Measurements from ENCODE around the gene ZNF546.
A peak's percentile ranks its signal among the peaks of the same experiment; 100 is the strongest.
"Not testable (repeated sequence)": the region's sequence is repeated elsewhere in the genome, so short reads cannot be mapped to it uniquely, and the experiment has no call there.

The ZNF546 gene

DNA sequence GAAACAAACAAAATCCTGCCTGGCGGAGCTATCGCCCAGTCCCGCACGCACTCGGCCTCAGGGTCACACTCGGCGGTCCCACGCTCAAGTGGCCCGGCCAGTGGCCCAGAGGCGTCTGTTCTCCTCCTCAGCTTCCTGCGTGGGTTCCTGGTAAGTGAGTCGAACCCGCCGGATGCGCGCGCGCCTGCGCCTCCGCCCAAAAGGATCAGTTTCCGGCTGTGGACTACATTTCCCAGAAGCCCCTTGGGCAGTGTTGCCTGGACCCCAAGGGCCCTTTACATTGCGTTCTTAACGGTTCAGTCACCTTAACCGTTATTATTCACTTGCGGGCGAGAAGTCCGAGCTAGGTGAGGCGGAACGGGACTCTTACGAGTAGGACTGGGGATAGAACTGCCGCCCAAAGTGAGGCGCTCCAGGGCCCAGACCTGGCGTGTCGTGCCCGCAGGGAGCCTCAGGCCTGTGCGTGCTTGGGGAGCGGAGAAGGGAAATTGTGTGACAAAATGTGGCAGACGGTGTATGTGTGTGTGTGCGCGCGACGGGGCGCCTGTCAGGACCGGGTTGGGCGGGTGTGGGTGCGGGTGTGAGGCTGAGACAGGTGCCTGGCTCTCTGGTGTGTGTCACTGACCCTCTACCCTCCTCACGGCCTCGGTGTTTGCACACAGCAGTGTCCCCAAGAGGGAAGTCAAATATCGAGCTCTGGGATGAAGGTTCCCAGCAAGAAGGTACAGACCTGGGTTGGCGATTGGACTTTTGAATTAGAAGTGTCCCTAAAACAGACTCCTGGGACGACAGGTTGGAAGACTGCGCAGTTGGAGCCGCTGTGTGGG is at the start of gene ZNF546:
ZNF546 (plus strand) TSS at position 250 of the 827 bp plus-strand sequence. CDS start 1,267 bp downstream, outside the sequence.
- DNase-seq, result peak; percentile 89

DNA sequence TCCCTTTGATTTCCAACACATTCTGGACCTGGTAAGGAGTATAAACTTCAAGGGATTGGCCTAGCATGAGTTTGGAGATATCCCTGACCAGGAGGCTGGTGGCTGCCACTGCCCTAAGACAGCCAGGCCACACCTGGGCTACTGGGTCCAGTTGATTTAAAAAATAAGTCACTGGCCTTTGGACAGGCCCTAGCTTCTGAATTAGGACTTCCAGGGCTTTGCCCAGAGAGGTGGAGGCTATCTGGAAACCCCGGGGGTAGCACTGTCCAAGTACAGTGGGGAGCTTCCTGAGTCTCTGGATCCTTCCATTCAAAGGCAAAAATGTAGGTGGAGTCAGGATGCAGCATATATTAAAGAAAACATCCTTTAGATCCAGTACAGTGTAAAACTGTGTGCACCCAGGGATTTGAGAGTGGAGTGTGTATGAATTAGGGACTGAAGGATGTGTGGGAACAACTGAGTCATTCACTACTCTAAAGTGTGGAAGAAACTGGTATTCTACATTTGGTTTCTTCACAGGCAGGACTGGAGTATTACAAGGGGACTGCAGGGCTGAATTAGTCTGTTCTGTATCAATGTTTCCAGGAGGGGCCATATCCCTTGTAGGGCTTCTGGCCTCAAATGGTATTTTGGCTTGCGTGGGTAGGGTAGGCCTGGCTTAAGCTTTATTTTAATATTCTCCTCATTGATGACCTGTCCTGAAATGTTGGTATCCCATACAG is 47.7 kb upstream of the ZNF546 start:
- DNase-seq, result no peak

DNA sequence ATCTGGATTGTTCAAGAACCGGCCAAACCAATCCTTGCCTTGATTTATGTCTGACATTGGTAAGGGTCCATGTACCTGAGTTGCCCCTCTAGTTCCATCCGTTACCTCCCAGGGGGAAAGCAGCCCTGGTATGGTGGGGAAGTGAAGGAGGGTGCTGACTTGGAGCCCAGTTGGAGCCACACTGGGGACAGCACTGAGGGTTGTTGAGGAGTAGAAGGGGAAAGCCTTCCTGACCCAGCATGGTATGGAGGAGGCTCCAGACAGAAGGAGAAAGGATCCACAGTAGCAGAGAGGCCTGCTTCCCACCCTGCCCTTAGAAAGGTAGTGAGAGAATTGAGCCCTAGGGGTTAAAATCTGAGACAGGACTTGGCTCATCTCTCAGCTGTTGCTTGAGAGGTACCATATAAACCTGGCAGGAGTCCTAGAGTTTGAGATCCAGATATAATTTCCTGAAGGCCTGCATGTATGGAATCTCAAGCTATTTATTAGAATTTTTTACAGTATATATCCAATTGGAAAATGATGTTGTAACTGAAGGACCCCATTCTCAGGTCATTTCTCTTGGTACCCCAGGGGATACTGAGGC is 45.7 kb upstream of the ZNF546 start:
- no peak for DNase-seq

DNA sequence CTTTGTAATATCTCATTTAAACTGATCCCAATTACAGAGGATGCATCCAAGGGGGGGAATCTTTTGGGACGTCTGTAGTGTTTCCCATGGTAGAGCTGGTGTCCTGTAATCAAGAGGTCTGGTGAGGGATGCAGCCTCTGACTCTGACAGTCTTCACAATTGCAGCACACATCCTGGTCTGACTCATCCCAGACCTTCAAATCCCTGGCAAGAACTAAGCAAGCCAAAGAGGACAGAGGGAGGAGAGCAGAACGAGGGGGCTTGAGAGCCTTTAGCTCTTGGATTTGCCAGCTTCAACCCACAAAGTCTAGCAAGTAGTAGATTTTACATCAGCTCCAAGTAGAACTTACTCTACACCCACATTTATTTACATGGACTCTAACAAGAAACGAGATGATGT is 45.2 kb upstream of the ZNF546 start:
- DNase-seq, result no peak

DNA sequence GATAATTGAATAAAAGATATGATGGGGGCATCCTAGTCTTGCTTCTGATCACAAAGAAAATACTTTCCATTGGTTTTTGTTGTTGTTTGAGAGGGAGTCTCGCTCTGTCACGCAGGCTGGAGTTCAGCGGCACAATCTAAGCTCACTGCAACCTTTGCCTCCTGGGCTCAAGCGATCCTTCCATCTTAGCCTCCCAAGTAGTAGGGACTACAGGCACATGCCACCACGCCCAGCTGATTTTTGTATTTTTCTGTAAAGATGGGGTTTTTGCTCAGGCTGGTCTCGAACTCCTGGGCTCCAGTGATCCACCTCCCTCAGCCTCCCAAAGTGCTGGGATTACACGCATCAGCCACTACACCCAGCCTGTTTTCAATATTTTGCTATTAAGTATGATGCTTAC is 42.9 kb upstream of the ZNF546 start:
- no peak for DNase-seq

DNA sequence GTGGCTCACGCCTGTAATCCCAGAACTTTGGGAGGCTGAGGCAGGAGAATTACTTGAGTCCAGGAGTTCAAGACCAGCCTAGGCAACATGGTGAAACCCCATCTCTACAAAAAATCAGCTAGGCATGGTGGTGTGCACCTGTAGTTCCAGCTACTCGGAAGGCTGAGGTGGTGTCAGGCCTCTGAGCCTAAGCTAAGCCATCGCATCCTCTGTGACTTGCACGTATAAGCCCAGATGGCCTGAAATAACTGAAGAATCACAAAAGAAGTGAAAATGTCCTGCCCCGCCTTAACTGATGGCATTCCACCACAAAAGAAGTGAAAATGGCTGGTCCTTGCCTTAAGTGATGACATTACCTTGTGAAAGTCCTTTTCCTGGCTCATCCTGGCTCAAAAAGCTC is 39.0 kb upstream of the ZNF546 start:
- DNase-seq, result not testable (repeated sequence)

DNA sequence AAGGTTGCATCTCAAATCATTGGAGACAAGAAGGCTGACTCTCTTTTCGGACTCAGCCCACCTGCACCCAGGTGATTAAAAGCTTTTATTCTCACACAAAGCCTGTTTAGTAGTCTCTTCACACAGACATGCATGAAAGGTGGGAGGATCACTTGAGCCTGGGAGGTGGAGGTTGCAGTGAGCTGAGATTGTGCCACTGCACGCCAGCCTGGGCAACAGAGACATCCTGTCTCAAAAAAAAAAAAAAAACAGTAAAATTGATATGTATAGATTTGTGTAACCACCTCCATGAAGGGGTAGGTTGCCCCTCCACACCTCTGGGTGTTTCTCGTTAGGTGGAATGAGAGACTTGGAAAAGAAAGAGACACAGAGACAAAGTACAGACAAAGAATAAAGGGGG is 37.9 kb upstream of the ZNF546 start:
- DNase-seq, result not testable (repeated sequence)

DNA sequence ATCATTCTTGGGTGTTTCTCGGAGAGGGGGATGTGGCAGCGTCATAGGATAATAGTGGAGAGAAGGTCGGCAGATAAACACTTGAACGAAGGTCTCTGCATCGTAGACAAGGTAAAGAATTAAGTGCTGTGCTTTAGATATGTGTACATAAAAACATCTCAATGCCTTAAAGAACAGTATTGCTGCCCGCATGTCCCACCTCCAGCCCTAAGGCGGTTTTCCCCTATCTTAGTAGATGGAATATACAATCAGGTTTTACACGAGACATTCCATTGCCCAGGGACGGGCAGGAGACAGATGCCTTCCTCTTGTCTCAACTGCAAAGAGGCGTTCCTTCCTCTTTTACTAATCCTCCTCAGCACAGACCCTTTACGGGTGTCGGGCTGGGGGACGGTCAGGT is 37.5 kb upstream of the ZNF546 start:
- not testable (repeated sequence) for DNase-seq

DNA sequence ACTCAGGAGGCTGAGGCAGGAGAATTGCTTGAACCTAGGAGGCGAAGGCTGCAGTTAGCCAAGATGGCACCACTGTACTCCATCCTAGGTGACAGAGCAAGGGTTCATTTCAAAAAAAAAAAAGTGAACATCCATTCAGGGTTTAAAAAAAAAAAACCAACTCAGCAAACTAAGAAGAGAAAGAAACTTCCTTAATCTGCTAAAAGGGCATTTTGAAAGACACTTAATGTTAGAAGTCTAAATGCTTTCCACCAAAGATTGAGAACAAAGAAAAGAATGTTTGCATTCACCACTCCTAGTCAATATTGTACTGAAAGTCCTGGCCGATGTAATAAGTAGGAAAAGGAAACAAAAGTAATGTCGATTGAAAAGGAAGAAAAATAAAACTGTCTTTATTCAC is 33.0 kb upstream of the ZNF546 start:
- no peak for DNase-seq

DNA sequence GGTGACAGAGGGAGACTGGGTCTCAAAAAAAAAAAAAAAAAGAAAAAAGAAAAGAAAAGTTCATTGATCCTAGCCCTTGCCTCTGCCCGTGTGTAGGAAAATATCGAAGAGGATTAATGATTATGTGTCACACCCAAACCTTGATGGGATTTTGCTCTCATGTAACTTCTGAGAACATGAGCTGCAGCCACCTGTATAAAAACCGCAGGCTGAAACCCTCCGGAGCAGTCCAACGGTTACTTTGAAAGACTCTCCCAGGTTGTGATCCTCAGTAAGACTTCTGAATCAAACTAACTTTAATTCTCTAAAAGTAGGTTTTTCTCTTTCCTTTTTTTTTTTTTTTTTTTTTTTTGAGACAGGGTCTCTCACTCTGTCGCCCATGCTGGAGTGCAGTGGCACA is 30.2 kb upstream of the ZNF546 start:
- no peak for DNase-seq

DNA sequence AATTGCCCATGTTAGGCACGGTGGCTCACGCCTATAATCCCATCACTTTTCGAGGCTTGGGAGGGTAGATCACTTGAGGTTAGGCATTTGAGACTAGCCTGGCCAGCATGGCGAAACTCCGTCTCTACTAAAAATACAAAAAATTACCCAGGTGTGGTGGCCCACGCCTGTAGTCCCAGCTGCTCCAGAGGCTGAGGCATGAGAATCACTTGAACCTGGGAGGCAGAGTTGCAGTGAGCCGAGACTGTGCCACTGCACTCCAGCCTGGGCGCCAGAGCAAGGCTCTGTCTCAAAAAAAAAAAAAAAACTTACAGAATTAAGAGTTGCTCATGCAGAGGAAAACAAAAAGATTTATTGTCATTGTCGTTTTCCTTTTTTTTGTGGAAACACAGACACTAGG is 29.3 kb upstream of the ZNF546 start:
- no peak for DNase-seq

DNA sequence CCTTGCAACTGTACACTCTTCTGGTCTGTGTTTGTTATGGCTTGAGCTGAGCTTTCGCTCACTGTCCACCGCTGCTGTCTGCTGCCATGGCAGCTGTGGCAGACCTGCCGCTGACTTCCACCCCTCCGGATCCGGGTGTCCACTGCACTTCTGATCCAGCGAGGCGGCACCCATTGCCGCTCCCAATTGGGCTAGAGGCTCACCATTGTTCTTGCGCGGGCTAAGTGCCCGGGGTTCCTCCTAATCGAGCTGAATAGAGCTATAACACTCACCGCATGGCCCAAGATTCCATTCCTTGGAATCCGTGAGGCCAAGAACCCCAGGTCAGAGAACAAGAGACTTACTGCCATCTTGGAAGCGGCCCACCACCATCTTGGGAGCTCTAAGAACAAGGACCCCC is 28.1 kb upstream of the ZNF546 start:
- no peak for DNase-seq

DNA sequence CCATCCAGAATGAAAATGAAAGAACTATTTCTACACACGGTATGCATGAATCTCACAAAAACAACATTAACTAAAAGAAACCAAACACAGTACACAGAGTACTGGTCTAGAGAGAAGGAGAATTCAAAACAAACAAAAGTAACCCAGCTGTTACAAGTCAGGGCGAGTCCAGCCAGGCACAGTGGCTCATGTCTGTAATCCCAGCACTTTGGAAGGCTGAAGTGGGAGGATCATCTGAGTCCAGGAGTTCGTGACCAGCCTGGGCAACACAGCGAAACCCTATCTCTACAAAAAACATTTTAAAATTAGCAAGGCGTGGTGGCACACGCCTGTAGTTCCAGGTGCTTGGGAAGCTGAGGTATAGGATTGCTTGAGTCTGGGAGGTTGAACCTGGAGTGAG is 27.6 kb upstream of the ZNF546 start:
- DNase-seq, result no peak

DNA sequence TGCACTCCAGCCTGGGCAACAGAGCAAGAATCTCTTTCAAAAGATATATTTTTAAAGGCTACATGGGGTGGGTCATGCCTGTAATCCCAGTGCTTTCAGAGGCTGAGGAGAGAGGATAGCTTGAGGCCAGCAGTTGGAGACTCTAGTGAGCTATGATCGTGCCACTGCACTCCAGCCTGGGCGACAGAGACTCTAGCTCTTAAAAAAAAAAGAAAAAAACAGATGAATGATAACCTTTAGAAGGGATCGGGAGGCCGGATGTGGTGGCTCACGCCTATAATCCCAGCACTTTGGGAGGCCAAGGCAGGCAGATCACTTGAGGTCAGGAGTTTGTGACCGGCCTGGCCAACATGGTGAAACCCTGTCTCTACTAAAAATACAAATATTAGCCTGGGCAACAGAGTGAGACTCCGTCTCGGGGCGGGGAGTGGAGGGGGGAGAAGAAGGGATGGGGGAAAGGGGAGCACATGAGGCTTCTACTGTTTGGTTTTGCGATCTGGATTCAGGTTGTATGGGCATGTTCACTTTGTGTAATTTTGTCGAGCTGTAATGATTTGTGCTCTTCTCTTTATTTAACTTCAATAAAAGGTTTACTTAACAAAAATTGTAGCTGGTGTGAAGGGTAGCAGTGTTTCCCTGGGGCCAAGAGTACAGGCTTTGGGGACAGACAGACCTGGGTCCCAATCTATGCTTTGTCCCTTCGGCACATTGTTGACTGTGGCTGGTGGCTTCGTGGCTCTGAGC is 27.0 kb upstream of the ZNF546 start:
- no peak for DNase-seq

DNA sequence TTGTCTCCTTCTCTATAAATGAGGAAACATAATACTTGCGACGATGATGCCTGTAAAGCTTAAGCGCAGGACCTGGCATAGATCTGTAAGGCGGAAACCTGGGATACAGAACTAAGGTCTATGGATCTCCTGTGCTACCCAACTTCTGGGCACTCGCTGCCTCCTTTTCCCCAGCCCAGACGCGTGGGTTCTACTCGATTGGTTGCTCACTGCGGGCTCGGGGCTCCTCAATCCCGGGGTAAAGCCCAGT is 26.5 kb upstream of the ZNF546 start:
- DNase-seq, result no peak

DNA sequence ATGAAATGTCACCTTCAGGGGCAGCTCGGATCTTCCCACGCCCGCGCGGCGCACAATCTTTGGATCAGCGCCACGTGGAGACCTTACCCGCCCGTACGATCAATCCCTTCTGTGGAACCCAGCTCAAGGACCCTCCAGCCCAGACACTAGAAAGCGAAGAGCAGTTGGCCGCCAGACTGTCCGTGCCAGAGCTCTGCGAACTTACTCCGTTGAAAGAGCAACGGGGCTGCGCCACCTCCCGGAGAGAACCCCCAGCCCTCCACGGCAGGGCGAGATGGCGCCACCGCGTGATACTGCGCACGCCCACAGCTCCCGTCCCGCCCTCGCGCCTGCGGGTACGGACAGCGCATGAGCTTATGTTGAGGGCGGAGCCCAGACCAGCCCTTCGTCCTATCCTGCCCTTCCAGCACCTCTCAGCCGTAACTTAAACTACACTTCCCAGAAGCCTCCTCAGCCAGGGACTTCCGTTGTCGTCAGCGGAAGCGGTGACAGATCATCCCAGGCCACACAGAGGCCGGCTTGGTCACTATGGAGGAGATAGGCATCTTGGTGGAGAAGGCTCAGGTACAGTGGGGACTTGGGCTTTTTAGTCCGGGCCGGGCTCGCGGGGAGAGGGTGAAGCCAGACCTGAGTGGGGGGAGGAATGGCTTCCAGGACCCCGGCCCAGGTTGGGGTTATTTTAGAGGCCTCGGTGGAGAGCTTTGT is 26.0 kb upstream of the ZNF546 start, which contains the start of gene PSMC4:
PSMC4 (plus strand) TSS at position 491 of the 705 bp plus-strand sequence; CDS start at position 529, 38 bp downstream.
- peak; percentile 97 for DNase-seq

DNA sequence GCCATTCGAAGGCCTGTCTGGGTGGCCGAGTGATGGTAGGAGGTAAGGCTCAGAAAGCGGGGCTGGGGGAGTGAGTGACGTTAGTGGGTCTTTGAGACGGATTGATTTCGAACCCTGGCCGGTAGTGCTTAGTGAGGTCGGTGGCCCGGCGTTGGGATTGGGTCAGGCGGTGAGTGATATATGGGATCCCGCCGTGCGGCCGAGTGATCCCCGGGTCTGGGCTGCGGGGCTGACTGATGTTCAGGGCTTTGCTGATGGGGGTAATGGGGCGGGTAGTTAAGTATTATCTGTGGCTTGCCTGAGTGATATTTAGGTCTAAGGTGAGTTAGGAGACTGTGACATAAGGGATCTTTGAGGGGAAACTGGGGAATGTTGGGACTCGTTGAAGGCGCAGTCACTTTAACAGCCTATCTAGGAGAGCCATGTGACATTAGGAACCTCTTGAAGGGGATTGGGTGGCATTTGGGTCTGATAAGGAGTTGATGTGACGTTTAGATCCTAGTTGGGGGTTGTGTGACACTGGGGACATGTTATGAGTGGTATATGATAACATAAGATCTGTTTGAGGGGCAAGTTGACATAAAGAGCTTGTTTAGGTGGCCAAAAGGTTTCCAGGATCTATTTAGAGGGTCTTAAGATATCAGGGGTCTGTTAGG is 25.4 kb upstream of the ZNF546 start:
- peak; percentile 23 for DNase-seq

DNA sequence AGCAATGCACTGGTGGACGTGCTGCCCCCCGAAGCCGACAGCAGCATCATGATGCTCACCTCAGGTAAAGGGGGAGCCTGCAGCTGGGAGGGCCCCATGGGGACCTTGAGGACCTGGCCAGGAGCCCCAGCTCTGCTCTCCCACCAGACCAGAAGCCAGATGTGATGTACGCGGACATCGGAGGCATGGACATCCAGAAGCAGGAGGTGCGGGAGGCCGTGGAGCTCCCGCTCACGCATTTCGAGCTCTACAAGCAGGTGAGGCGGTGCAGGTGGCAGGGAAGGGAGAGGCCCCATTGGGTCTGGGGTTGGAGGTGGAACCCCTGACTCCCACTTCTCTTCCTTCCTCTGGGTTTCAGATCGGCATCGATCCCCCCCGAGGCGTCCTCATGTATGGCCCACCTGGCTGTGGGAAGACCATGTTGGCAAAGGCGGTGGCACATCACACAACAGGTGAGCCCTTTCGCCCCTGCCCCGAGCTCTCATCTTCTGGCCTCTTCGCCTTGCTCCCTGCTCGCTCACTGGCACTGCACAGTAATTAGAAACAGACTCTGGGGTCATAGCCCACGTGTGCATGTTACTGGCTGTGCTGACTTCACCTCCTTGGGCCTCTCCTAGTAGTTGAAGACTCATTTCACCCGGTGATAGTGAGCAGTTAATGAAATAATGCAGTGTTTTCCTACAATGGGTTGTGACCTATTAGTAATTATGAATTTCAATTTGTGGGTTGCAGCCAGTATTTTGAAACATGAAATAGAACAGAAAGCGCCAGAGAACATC is 22.3 kb upstream of the ZNF546 start:
- no peak for DNase-seq

DNA sequence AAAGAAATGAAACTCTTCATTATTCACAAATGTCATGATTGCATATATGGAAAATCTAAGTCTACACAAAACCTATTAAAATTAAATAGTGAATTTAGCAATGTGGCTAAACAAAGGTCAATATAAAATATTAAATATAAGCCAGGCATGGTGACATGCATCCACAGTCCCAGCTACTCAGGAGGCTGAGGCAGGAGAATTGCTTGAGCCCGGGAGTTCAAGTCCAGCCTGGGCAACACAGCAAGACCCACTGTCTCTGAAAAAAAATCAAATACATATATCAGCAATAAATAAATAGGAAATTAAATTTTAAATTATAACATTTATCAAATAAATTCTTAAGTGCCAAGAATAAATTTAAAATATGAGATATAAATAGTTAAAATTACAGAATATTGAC is 14.0 kb upstream of the ZNF546 start:
- no peak for DNase-seq

DNA sequence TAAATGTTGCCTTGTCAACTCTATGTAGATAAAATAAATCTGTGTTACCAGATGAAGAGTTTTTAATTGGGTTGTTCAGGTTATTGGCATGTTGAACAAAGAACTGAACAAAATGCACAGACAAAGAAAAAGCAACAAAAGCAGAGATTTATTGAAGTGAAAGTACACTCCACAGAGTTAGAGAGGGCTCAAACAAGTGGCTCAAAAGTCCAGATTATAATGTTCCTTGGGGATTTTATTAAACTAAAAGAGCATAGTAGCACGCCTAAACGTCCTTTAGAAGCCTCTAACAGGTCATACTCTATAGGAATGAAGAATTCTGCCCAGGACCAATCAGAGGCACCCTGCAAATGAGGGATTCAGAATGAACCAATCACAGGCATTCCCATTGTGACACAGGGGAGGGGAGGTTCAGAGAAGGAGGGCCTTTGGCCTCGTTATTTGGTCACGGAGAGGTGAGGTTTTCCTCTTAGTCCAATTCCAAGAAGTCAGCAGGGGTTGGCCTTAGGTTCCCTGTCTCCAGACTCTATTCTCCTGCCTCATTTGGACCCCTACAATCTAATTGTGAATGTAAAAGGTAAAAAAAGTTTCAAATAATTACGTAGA is 13.1 kb upstream of the ZNF546 start:
- no peak for DNase-seq

DNA sequence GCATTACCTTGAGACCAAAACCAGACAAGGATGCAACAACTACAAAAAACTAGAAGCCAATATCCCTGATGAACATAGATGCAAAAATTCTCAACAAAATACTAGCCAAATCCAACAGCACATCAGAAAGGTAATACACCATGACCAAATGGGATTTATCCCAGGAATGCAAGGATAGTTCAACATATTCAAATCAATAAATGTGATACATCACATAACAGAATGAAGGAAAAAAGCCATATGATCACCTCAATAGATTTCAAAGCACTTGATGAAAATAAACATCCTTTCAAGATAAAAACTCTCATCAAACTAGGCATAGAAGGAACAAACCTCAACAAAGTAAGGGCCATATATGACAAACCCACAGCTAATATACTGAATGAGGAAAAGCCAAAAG is 10.2 kb upstream of the ZNF546 start:
- DNase-seq, result no peak
